ENCODE measurements around the gene RPS6KA5.

The RPS6KA5 gene

GRCh38 chr14:90990141-90990540 is 70.3 kb downstream of the RPS6KA5 start:
- Histone ChIP-seq H3K4me3 (ENCODE audit: low read length) (no peak overlapping the region), H4K20me1 (ENCODE audit: insufficient read depth, low read length) (no peaks in the 10 kb centered on the region), H3F3A (ENCODE audit: insufficient read depth, low read length) (no peaks in the 10 kb centered on the region; the same call in 1 of the 2 replicates), H3K9me2 (replicated peaks; ENCODE audit: insufficient read depth, low read length) (no peaks in the 10 kb centered on the region), H2AFZ (ENCODE audit: low read length) (no peak overlapping the region), H3K27ac (ENCODE audit: low read length) (no peak overlapping the region), H3K9ac (ENCODE audit: low read length) (no peak overlapping the region), H3K9me3 (replicated peaks; ENCODE audit: insufficient read depth, low read length) (no peaks in the 10 kb centered on the region), H3K4me1 (ENCODE audit: low read length) (peaks cover 8% of the 10 kb centered on the region), H3K36me3 (replicated peaks; ENCODE audit: insufficient read depth, low read length) (no peaks in the 10 kb centered on the region), H3K4me2 (ENCODE audit: low read depth, low read length) (no peak overlapping the region), H3K27me3 (replicated peaks; ENCODE audit: insufficient read depth, low read length) (no peaks in the 10 kb centered on the region), H3K79me2 (ENCODE audit: low read length) (no peaks in the 10 kb centered on the region)
- no peak for TF ChIP-seq EZH2 (optimal IDR thresholded peaks at IDR 0.05; ENCODE audit: low read depth, low read length)
- TF ChIP-seq, protein P1, sequence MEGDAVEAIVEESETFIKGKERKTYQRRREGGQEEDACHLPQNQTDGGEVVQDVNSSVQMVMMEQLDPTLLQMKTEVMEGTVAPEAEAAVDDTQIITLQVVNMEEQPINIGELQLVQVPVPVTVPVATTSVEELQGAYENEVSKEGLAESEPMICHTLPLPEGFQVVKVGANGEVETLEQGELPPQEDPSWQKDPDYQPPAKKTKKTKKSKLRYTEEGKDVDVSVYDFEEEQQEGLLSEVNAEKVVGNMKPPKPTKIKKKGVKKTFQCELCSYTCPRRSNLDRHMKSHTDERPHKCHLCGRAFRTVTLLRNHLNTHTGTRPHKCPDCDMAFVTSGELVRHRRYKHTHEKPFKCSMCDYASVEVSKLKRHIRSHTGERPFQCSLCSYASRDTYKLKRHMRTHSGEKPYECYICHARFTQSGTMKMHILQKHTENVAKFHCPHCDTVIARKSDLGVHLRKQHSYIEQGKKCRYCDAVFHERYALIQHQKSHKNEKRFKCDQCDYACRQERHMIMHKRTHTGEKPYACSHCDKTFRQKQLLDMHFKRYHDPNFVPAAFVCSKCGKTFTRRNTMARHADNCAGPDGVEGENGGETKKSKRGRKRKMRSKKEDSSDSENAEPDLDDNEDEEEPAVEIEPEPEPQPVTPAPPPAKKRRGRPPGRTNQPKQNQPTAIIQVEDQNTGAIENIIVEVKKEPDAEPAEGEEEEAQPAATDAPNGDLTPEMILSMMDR (IDR thresholded peaks at IDR 0.05; ENCODE audit: low read length), result no peak
- no peak for TF ChIP-seq EZH2phosphoT487 (IDR thresholded peaks at IDR 0.05; ENCODE audit: low read length)
- DNase-seq, result no peak

- H3K27ac ChIP-seq (ENCODE audit: low read length), result no peak overlapping the region
- no peaks in the 10 kb centered on the region for H3K79me2 ChIP-seq (ENCODE audit: low read length)
- no peaks in the 10 kb centered on the region for H4K20me1 ChIP-seq (ENCODE audit: insufficient read depth, low read length)
- H3K9ac ChIP-seq (ENCODE audit: low read length), result no peak overlapping the region
- no peak for DNase-seq
- H3K27me3 ChIP-seq (replicated peaks; ENCODE audit: insufficient read depth, low read length), result no peaks in the 10 kb centered on the region
- H2AFZ ChIP-seq (ENCODE audit: low read length), result no peak overlapping the region
- H3K9me3 ChIP-seq (replicated peaks; ENCODE audit: insufficient read depth, low read length), result no peaks in the 10 kb centered on the region
- no peak overlapping the region for H3K4me3 ChIP-seq (ENCODE audit: low read length)
- no peak for TF ChIP-seq EZH2phosphoT487 (IDR thresholded peaks at IDR 0.05; ENCODE audit: low read length)
- TF ChIP-seq, protein P1 (IDR thresholded peaks at IDR 0.05; ENCODE audit: low read length), result no peak
- no peak for TF ChIP-seq EZH2 (optimal IDR thresholded peaks at IDR 0.05; ENCODE audit: low read depth, low read length)
- H3K36me3 ChIP-seq (replicated peaks; ENCODE audit: insufficient read depth, low read length), result no peaks in the 10 kb centered on the region
- H3K9me2 ChIP-seq (replicated peaks; ENCODE audit: insufficient read depth, low read length), result no peaks in the 10 kb centered on the region
- no peaks in the 10 kb centered on the region; the same call in 1 of the 2 replicates for H3F3A ChIP-seq (ENCODE audit: insufficient read depth, low read length)
- H3K4me1 ChIP-seq (ENCODE audit: low read length), result peaks cover 8% of the 10 kb centered on the region
- H3K4me2 ChIP-seq (ENCODE audit: low read depth, low read length), result no peak overlapping the region
These were observed 73.3 kb downstream of the RPS6KA5 start for GRCh38 chr14:90987140-90987539.

DNA sequence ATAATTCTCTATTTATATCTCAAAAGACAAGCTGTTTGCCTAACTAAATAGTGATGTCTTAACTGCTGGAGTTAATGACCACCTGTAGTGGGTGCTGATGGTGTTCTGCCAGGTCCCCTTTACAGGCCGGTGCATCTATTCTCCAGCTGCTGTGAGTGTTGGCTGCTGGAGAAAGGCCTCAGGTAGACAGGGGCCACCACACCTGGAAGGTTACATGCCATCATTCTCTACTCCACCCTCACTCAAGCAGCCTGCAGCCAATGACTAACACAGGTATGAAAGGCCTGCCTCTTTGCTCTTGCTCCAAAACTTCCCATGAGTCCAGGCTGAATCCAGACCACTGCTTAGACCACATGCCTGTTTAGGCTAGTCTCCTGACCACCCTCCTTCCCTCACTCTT is 73.9 kb downstream of the RPS6KA5 start:
- Histone ChIP-seq H3K4me3 (ENCODE audit: low read length) (no peak overlapping the region), H3K36me3 (replicated peaks; ENCODE audit: insufficient read depth, low read length) (no peaks in the 10 kb centered on the region), H3F3A (ENCODE audit: insufficient read depth, low read length) (no peaks in the 10 kb centered on the region; the same call in 1 of the 2 replicates), H3K4me1 (ENCODE audit: low read length) (peaks cover 8% of the 10 kb centered on the region), H3K9me2 (replicated peaks; ENCODE audit: insufficient read depth, low read length) (no peaks in the 10 kb centered on the region), H3K9ac (ENCODE audit: low read length) (no peak overlapping the region), H3K9me3 (replicated peaks; ENCODE audit: insufficient read depth, low read length) (no peaks in the 10 kb centered on the region), H2AFZ (ENCODE audit: low read length) (no peak overlapping the region), H3K4me2 (ENCODE audit: low read depth, low read length) (peak overlapping the region; percentile 49; the same call in 1 of the 2 replicates), H3K79me2 (ENCODE audit: low read length) (no peaks in the 10 kb centered on the region), H3K27me3 (replicated peaks; ENCODE audit: insufficient read depth, low read length) (no peaks in the 10 kb centered on the region), H4K20me1 (ENCODE audit: insufficient read depth, low read length) (no peaks in the 10 kb centered on the region), H3K27ac (ENCODE audit: low read length) (no peak overlapping the region; the same call in 1 of the 2 replicates)
- DNase-seq, result peak; percentile 8
- TF ChIP-seq EZH2 (optimal IDR thresholded peaks at IDR 0.05; ENCODE audit: low read depth, low read length) (no peak), EZH2phosphoT487 (IDR thresholded peaks at IDR 0.05; ENCODE audit: low read length) (no peak)
- TF ChIP-seq, protein P1 (IDR thresholded peaks at IDR 0.05; ENCODE audit: low read length), result peak; percentile 12
